H9 (cell line): ENCODE results near the gene GPR153. TPM values are rescaled to one million over a fixed set of nuclear protein-coding genes. Genes with fewer than 3 reads are reported as not detected.

ENCODE experiments used
- DNase-seq: peaks from one replicate; pipeline ENCODE4 v3.0.0-alpha.2; 2017
- H2AFZ ChIP-seq: one replicate; pipeline ENCODE4 v1.6.1; 2013; ENCODE audit warnings: mild to moderate bottlenecking, low read length, control low read depth, moderate library complexity
- H2AK5ac ChIP-seq: 2 replicates; pipeline ENCODE4 v1.6.1; 2013; ENCODE audit warnings: low read length, control low read depth, mixed read lengths; ENCODE audit not compliant: insufficient read length
- H2BK120ac ChIP-seq: one replicate; pipeline ENCODE4 v1.6.1; 2013; ENCODE audit warnings: low read depth, mild to moderate bottlenecking, low read length, control low read depth, inconsistent platforms; ENCODE audit not compliant: poor library complexity, severe bottlenecking
- H2BK12ac ChIP-seq: 2 replicates; pipeline ENCODE4 v1.6.1; 2013; ENCODE audit warnings: low read length, control low read depth, mixed read lengths, low read depth; ENCODE audit not compliant: insufficient read length
- H2BK15ac ChIP-seq: 2 replicates; pipeline ENCODE4 v1.6.1; 2013; ENCODE audit warnings: low read depth, low read length, control low read depth
- H2BK20ac ChIP-seq: one replicate; pipeline ENCODE4 v1.6.1; 2013; ENCODE audit warnings: low read depth, mild to moderate bottlenecking, low read length, control low read depth, inconsistent platforms; ENCODE audit not compliant: poor library complexity, severe bottlenecking
- H2BK5ac ChIP-seq: 2 replicates; pipeline ENCODE4 v1.6.1; 2013; ENCODE audit warnings: low read length, control low read depth, mixed read lengths; ENCODE audit not compliant: insufficient read length
- H3K14ac ChIP-seq: 2 replicates; pipeline ENCODE4 v1.6.1; 2013; ENCODE audit warnings: low read length, control low read depth; ENCODE audit not compliant: insufficient read depth
- H3K18ac ChIP-seq: 2 replicates; pipeline ENCODE4 v1.6.1; 2013; ENCODE audit warnings: low read depth, mild to moderate bottlenecking, mixed read lengths, low read length, control low read depth; ENCODE audit not compliant: insufficient read length
- H3K23ac ChIP-seq: 2 replicates; pipeline ENCODE4 v1.6.1; 2013; ENCODE audit warnings: low read length, control low read depth, mixed read lengths, low read depth; ENCODE audit not compliant: insufficient read length
- H3K23me2 ChIP-seq: 2 replicates; pipeline ENCODE4 v1.6.1; 2013; ENCODE audit warnings: low read depth, mild to moderate bottlenecking, mixed read lengths, low read length, control low read depth; ENCODE audit not compliant: insufficient read length, poor library complexity, severe bottlenecking
- H3K27ac ChIP-seq: 2 replicates; pipeline ENCODE4 v1.5.1; 2013; ENCODE audit warnings: low read length, control low read depth, mixed read lengths, low read depth; ENCODE audit not compliant: insufficient read length
- H3K27me3 ChIP-seq: 2 replicates; pipeline ENCODE4 v1.6.1; 2013; ENCODE audit warnings: low read length, control low read depth, inconsistent platforms; ENCODE audit not compliant: insufficient read depth
- H3K4ac ChIP-seq: 2 replicates; pipeline ENCODE4 v1.6.1; 2013; ENCODE audit warnings: low read depth, mild to moderate bottlenecking, control low read depth, inconsistent platforms, low read length, moderate library complexity
- H3K4me1 ChIP-seq: 2 replicates; pipeline ENCODE4 v1.6.1; 2013; ENCODE audit warnings: low read length, control low read depth, inconsistent platforms; ENCODE audit not compliant: insufficient read depth
- H3K4me2 ChIP-seq: 2 replicates; pipeline ENCODE4 v1.6.1; 2013; ENCODE audit warnings: low read length, control low read depth, mixed read lengths; ENCODE audit not compliant: insufficient read length, insufficient read depth
- H3K56ac ChIP-seq: 2 replicates; pipeline ENCODE4 v1.6.1; 2013; ENCODE audit warnings: low read depth, mild to moderate bottlenecking, mixed read lengths, low read length, control low read depth; ENCODE audit not compliant: insufficient read length
- H3K79me1 ChIP-seq: 2 replicates; pipeline ENCODE4 v1.6.1; 2013; ENCODE audit warnings: low read depth, mild to moderate bottlenecking, moderate library complexity, low read length, control low read depth, inconsistent platforms; ENCODE audit not compliant: insufficient read depth, poor library complexity, severe bottlenecking
- H3K79me2 ChIP-seq: 2 replicates; pipeline ENCODE4 v1.6.1; 2013; ENCODE audit warnings: low read length, control low read depth, inconsistent platforms; ENCODE audit not compliant: insufficient read depth
- H3K9ac ChIP-seq: 2 replicates; pipeline ENCODE4 v1.6.1; 2013; ENCODE audit warnings: low read length, control low read depth, mixed read lengths; ENCODE audit not compliant: insufficient read length; ENCODE audit errors: extremely low read depth
- H3K9me3 ChIP-seq: one replicate; pipeline ENCODE4 v1.6.1; 2013; ENCODE audit warnings: low read depth, low read length, inconsistent platforms; ENCODE audit not compliant: control insufficient read depth
- H3T11ph ChIP-seq: one replicate; pipeline ENCODE4 v1.6.1; 2013; ENCODE audit warnings: mild to moderate bottlenecking, low read length, control low read depth, inconsistent platforms
- H4K20me1 ChIP-seq: one replicate; pipeline ENCODE4 v1.6.1; 2013; ENCODE audit not compliant: control insufficient read depth, insufficient read length, insufficient read depth
- H4K5ac ChIP-seq: 2 replicates; pipeline ENCODE4 v1.6.1; 2013; ENCODE audit warnings: low read depth, mild to moderate bottlenecking, mixed read lengths, low read length, control low read depth; ENCODE audit not compliant: insufficient read length
- H4K8ac ChIP-seq: replicated peaks from 2 replicates; pipeline ENCODE4 v1.6.1; 2013; ENCODE audit warnings: low read length, control low read depth, mixed read lengths, low read depth; ENCODE audit not compliant: insufficient read length
- H4K91ac ChIP-seq: 2 replicates; pipeline ENCODE4 v1.6.1; 2013; ENCODE audit warnings: low read depth, mild to moderate bottlenecking, moderate library complexity, mixed read lengths, low read length, control low read depth; ENCODE audit not compliant: insufficient read length
- H3K27ac Mint-ChIP-seq, 3 experiments: 2 replicates in 2 of 3; 3 replicates in 1 of 3; pipeline ENCODE4 v1.8.0; 2020 to 2021; ENCODE audit warnings: mixed read lengths in 3 of 3, mild to moderate bottlenecking in 1 of 3, moderate library complexity in 1 of 3
- H3K27me3 Mint-ChIP-seq: 2 replicates; pipeline ENCODE4 v1.8.0; 2021; ENCODE audit warnings: low read depth, mild to moderate bottlenecking, moderate library complexity, mixed read lengths
- H3K36me3 Mint-ChIP-seq, 3 experiments: 2 replicates in 2 of 3; 3 replicates in 1 of 3; pipeline ENCODE4 v1.8.0; 2020 to 2021; ENCODE audit warnings: low read depth in 3 of 3, mixed read lengths in 3 of 3; ENCODE audit not compliant: insufficient read depth in 1 of 3
- H3K4me1 Mint-ChIP-seq, 2 experiments: 2 replicates each; pipeline ENCODE4 v1.8.0; 2020; ENCODE audit warnings: mixed read lengths in 2 of 2
- H3K4me3 Mint-ChIP-seq, 2 experiments: 2 replicates in 1 of 2; 3 replicates in 1 of 2; pipeline ENCODE4 v1.8.0; 2020 to 2021; ENCODE audit warnings: mild to moderate bottlenecking in 2 of 2, mixed read lengths in 2 of 2, moderate library complexity in 1 of 2
- H3K9me3 Mint-ChIP-seq, 2 experiments: 2 replicates in 1 of 2; 3 replicates in 1 of 2; pipeline ENCODE4 v1.8.0; 2020; ENCODE audit warnings: mild to moderate bottlenecking in 2 of 2, mixed read lengths in 2 of 2, moderate library complexity in 1 of 2
- WGBS: extraction: QIAGEN DNeasy Blood & Tissue Kit; methylation state at CpG from one replicate; pipeline ENCODE4 v1.1.7; 2013; ENCODE audit warnings: missing lambda C conversion rate, low lambda C conversion rate, mixed read lengths; ENCODE audit not compliant: insufficient read length; ENCODE audit errors: extremely low coverage; 5-methylcytosine and 5-hydroxymethylcytosine counted together
- total RNA-seq: library from RNA; stranded (reverse); gene quantifications from 2 replicates; pipeline ENCODE4 v1.2.1, GENCODE V29; 2021
- TF ChIP-seq, protein P1 (sequence below): fragments of 200-600 bp; sonication (generic); conservative IDR thresholded peaks from 3 replicates; pipeline ENCODE4 v1.8.0; 2021; ENCODE audit warnings: antibody characterized with exemption, mild to moderate bottlenecking

The GPR153 gene
- total RNA-seq, 1 experiment from 2014 or later = 8.9 TPM

DNA sequence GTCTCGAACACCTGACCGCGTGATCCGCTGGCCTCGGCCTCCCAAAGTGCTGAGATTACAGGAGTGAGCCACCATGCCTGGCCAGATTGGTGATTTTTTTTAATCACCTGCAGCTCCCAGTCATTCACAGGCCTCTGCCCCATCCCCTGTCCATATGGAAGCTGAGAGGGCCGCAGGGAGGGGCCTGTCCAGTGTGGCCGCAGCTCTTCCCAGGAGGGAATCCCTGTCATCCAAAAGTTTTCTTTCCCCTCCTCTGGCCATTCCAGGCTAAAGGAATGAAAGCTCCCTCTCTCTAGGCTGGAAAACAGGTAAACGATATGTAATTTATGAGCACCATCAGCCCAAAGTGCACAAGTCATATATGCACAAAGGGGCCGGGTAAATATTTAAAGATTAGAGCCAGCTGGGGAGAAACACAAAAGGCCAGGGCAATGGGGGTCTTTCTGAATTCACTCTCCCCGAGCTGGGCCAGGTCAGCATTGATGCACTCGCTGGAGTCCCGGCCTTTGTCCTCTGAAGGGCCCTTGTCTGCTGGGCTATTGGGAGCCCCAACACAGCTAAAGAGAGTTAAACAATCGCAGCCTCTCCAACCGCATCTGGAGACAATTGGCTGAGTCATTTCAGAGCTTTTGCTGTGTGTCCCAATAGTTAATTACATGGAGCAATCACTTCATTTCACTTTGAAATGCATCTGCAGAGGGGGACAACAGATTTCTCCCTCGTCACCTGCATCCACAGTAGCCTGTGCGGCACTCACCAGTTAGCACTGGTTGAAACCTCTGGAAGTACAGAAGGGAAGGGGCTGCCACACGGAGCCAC lies 20.7 kb downstream of the GPR153 start:
- Histone ChIP-seq H3K4me1 (peaks cover 5% of the 10 kb centered on the region; the same call in 1 of the 2 replicates), H3K79me2 (peaks cover 2% of the 10 kb centered on the region; the same call in 1 of the 2 replicates), H2BK12ac (no peak overlapping the region), H3K9ac (peak overlapping the region; percentile 0), H4K5ac (no peak overlapping the region), H2AFZ (no peak overlapping the region), H3K4me2 (peak overlapping the region; percentile 21), H4K20me1 (no peaks in the 10 kb centered on the region), H3K18ac (peak overlapping the region; percentile 36), H4K8ac (no peak overlapping the region), H2BK120ac (no peak overlapping the region), H2BK5ac (no peak overlapping the region), H2AK5ac (no peak overlapping the region), H3K23me2 (peaks cover 23% of the 10 kb centered on the region), H3K27ac (peak overlapping the region; percentile 82), H3K9me3 (no peaks in the 10 kb centered on the region), H2BK15ac (no peak overlapping the region), H3K27me3 (no peaks in the 10 kb centered on the region; the same call in 1 of the 2 replicates), H3K56ac (no peak overlapping the region), H3K23ac (no peak overlapping the region), H2BK20ac (no peak overlapping the region), H3T11ph (no peak overlapping the region), H3K4ac (no peak overlapping the region), H4K91ac (no peak overlapping the region), H3K14ac (0 out of 2 replicates have a peak overlapping the region, but pooled peaks have one; percentile 5), H3K79me1 (no peaks in the 10 kb centered on the region)
- Mint-ChIP-seq H3K27ac (peak overlapping the region; percentile 98 to 99 (median 99)), H3K9me3 (no peaks in the 10 kb centered on the region; a peak in 2 of 5 replicates), H3K4me3 (peak overlapping the region; percentile 47 to 74), H3K4me1 (peaks cover 46 to 54% of the 10 kb centered on the region in 2 experiments), H3K27me3 (peaks cover 9% of the 10 kb centered on the region), H3K36me3 (no peaks in the 10 kb centered on the region)
- no CpG with 5 or more reads among the region's 17 CpGs for WGBS
- TF ChIP-seq, protein P1, sequence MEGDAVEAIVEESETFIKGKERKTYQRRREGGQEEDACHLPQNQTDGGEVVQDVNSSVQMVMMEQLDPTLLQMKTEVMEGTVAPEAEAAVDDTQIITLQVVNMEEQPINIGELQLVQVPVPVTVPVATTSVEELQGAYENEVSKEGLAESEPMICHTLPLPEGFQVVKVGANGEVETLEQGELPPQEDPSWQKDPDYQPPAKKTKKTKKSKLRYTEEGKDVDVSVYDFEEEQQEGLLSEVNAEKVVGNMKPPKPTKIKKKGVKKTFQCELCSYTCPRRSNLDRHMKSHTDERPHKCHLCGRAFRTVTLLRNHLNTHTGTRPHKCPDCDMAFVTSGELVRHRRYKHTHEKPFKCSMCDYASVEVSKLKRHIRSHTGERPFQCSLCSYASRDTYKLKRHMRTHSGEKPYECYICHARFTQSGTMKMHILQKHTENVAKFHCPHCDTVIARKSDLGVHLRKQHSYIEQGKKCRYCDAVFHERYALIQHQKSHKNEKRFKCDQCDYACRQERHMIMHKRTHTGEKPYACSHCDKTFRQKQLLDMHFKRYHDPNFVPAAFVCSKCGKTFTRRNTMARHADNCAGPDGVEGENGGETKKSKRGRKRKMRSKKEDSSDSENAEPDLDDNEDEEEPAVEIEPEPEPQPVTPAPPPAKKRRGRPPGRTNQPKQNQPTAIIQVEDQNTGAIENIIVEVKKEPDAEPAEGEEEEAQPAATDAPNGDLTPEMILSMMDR = no peak
- peak; percentile 63 for DNase-seq
